GM23338 (cell line): Measurements from ENCODE around the gene DGCR6L. TPM values are rescaled to one million over a fixed set of nuclear protein-coding genes. Genes with fewer than 3 reads are reported as not detected.
"Not testable (repeated sequence)": the region's sequence is repeated elsewhere in the genome, so short reads cannot be mapped to it uniquely, and the experiment has no call there.

Experiments
- ATAC-seq: fragments of 200-7000 bp; cut with Tn5 transposase; 3 replicates; pipeline ENCODE4 v1.9.1; 2020
- DNase-seq: peaks from one replicate; pipeline ENCODE4 v3.0.0-alpha.2; 2015; ENCODE audit warnings: low spot score
- H2AFZ ChIP-seq: fragments of 200-600 bp; sonication (generic); 2 replicates; pipeline ENCODE4 v1.8.0; 2016; ENCODE audit warnings: antibody characterized with exemption, mild to moderate bottlenecking, moderate library complexity
- H3F3A ChIP-seq: fragments of 200-600 bp; sonication (generic); replicated peaks from 2 replicates; pipeline ENCODE4 v1.8.0; 2017; ENCODE audit warnings: antibody characterized with exemption, mixed run types, low read depth
- H3K27ac ChIP-seq: fragments of 200-600 bp; sonication (generic); 2 replicates; pipeline ENCODE4 v1.6.1; 2016; ENCODE audit warnings: low read depth
- H3K27me3 ChIP-seq: fragments of 200-600 bp; sonication (generic); 2 replicates; pipeline ENCODE4 v1.8.0; 2016; ENCODE audit warnings: mild to moderate bottlenecking, mixed run types, moderate library complexity; ENCODE audit not compliant: insufficient read depth
- H3K36me3 ChIP-seq: fragments of 200-600 bp; sonication (generic); 2 replicates; pipeline ENCODE4 v1.8.0; 2016; ENCODE audit warnings: mild to moderate bottlenecking; ENCODE audit not compliant: insufficient read depth
- H3K4me1 ChIP-seq: fragments of 200-600 bp; sonication (generic); 2 replicates; pipeline ENCODE4 v1.8.0; 2016; ENCODE audit warnings: mild to moderate bottlenecking, moderate library complexity; ENCODE audit not compliant: insufficient read depth
- H3K4me2 ChIP-seq: fragments of 200-600 bp; sonication (generic); 2 replicates; pipeline ENCODE4 v1.7.1; 2017; ENCODE audit warnings: mixed run types
- H3K4me3 ChIP-seq: fragments of 200-600 bp; sonication (generic); 2 replicates; pipeline ENCODE4 v1.6.1; 2016; ENCODE audit warnings: mixed run types
- H3K79me2 ChIP-seq: fragments of 200-600 bp; sonication (generic); replicated peaks from 2 replicates; pipeline ENCODE4 v1.8.0; 2017; ENCODE audit warnings: mild to moderate bottlenecking; ENCODE audit not compliant: insufficient read depth
- H3K9me2 ChIP-seq: fragments of 200-600 bp; sonication (generic); 2 replicates; pipeline ENCODE4 v1.8.0; 2017; ENCODE audit not compliant: insufficient read depth
- H4K20me1 ChIP-seq: fragments of 200-600 bp; sonication (generic); replicated peaks from 2 replicates; pipeline ENCODE4 v1.8.0; 2017; ENCODE audit warnings: mild to moderate bottlenecking; ENCODE audit not compliant: insufficient read depth
- H3K27ac Mint-ChIP-seq: 2 replicates; pipeline ENCODE4 v1.8.0; 2020; ENCODE audit warnings: inconsistent platforms, mild to moderate bottlenecking, moderate library complexity, mixed read lengths
- H3K27me3 Mint-ChIP-seq: 3 replicates; pipeline ENCODE4 v1.8.0; 2022; ENCODE audit warnings: low read depth, mild to moderate bottlenecking, moderate library complexity, mixed read lengths, inconsistent platforms; ENCODE audit not compliant: insufficient read depth, poor library complexity
- H3K36me3 Mint-ChIP-seq: 3 replicates; pipeline ENCODE4 v1.8.0; 2021; ENCODE audit warnings: low read depth, mild to moderate bottlenecking, inconsistent platforms, moderate library complexity, mixed read lengths
- H3K4me1 Mint-ChIP-seq: 3 replicates; pipeline ENCODE4 v1.8.0; 2020; ENCODE audit warnings: mild to moderate bottlenecking, inconsistent platforms, mixed read lengths
- H3K4me3 Mint-ChIP-seq: 3 replicates; pipeline ENCODE4 v1.8.0; 2021; ENCODE audit warnings: moderate library complexity, mild to moderate bottlenecking, inconsistent platforms, mixed read lengths
- H3K9me3 Mint-ChIP-seq: 3 replicates; pipeline ENCODE4 v1.8.0; 2020; ENCODE audit warnings: moderate library complexity, mild to moderate bottlenecking, inconsistent platforms, mixed read lengths
- CTCF ChIP-seq, 2 experiments: fragments of 200-600 bp in 1 of 2; sonication (generic) in 1 of 2; conservative IDR thresholded peaks; 2 replicates each; pipeline versions ENCODE4 v1.5.1 to v1.6.1; 2016 to 2017; ENCODE audit warnings: antibody characterized with exemption in 2 of 2, low read depth in 2 of 2, mild to moderate bottlenecking in 2 of 2, moderate library complexity in 1 of 2
- ETS1 ChIP-seq: IDR thresholded peaks from 2 replicates; pipeline ENCODE4 v1.6.1; 2016; ENCODE audit warnings: antibody characterized with exemption
- NANOG ChIP-seq: IDR thresholded peaks from 2 replicates; pipeline ENCODE4 v1.6.1; 2016; ENCODE audit warnings: antibody characterized with exemption, borderline replicate concordance
- REST ChIP-seq: IDR thresholded peaks from one replicate; pipeline ENCODE4 v1.6.1; 2018; ENCODE audit warnings: antibody characterized with exemption; ENCODE audit not compliant: unreplicated experiment
- polyA plus RNA-seq: library from polyadenylated mRNA; unstranded; fragments of >200 nt; fragmentation: Nextera tagmentation; extraction: Ambion mirVana; gene quantifications from 2 replicates; pipeline ENCODE4 v1.2.1, GENCODE V29; 2016
- total RNA-seq: library from RNA; depleted of rRNA; stranded (reverse); fragments of >200 nt; shearing (Covaris generic); gene quantifications from 2 replicates; pipeline ENCODE4 v1.2.3, GENCODE V29; 2014

DGCR6L gene
- total and polyA plus RNA-seq, 2 experiments from 2014 or later: 66.3 to 85.9 TPM

- not testable (repeated sequence) for H2AFZ ChIP-seq, H3K4me3 Mint-ChIP-seq, H3K9me2 ChIP-seq, H3K27me3 ChIP-seq, H3K4me1 ChIP-seq, H3K27ac ChIP-seq, H3F3A ChIP-seq, H3K36me3 ChIP-seq, H3K36me3 Mint-ChIP-seq, H3K4me2 ChIP-seq, H3K9me3 Mint-ChIP-seq, H4K20me1 ChIP-seq, H3K27ac Mint-ChIP-seq, H3K27me3 Mint-ChIP-seq, H3K4me3 ChIP-seq
- TF ChIP-seq CTCF (conservative IDR thresholded peaks at IDR 0.05; ENCODE audit: low read depth in 2 of 2): peak; percentile 26 to 41; a peak in 3 of 4 replicates
- DNase-seq (peak; percentile 46), ATAC-seq (peak; percentile 87)
- peaks cover 16% of the 10 kb centered on the region for H3K4me1 Mint-ChIP-seq
- peaks cover 16% of the 10 kb centered on the region for H3K79me2 ChIP-seq
Observed at GRCh38 chr22:20313306-20314077, 6.4 kb downstream of the DGCR6L start.

GRCh38 chr22:20312396-20313191 lies 7.3 kb downstream of the DGCR6L start:
- Mint-ChIP-seq H3K9me3 (no peaks in the 10 kb centered on the region), H3K4me1 (peaks cover 9% of the 10 kb centered on the region), H3K27me3 (peaks cover 5% of the 10 kb centered on the region), H3K27ac (no peak overlapping the region), H3K36me3 (no peaks in the 10 kb centered on the region), H3K4me3 (no peak overlapping the region)
- no peaks in the 10 kb centered on the region for H3F3A ChIP-seq
- no peaks in the 10 kb centered on the region for H3K9me2 ChIP-seq
- no peaks in the 10 kb centered on the region; the same call in 1 of the 2 replicates for H3K4me1 ChIP-seq
- peaks cover 10% of the 10 kb centered on the region for H3K79me2 ChIP-seq
- no peaks in the 10 kb centered on the region for H3K36me3 ChIP-seq
- H3K27me3 ChIP-seq: no peaks in the 10 kb centered on the region
- no peak overlapping the region for H2AFZ ChIP-seq
- H4K20me1 ChIP-seq: 0 out of 2 replicates have a peak, but pooled peaks cover 2% of the 10 kb centered on the region
- H3K27ac ChIP-seq: no peak overlapping the region
- ATAC-seq: no peak
- H3K4me2 ChIP-seq: no peak overlapping the region
- DNase-seq: no peak
- TF ChIP-seq ETS1 (no peak), NANOG (no peak), REST (no peak)
- H3K4me3 ChIP-seq: no peak overlapping the region

GRCh38 chr22:20311249-20312062 lies 8.4 kb downstream of the DGCR6L start:
- H3K9me2 ChIP-seq, H3K27me3 Mint-ChIP-seq, ATAC-seq, H3K4me3 Mint-ChIP-seq, H3K27me3 ChIP-seq, H3K4me3 ChIP-seq, H3K4me2 ChIP-seq, H3K36me3 ChIP-seq, DNase-seq, H3K36me3 Mint-ChIP-seq, H3K27ac ChIP-seq, H3K9me3 Mint-ChIP-seq, H2AFZ ChIP-seq, H3K79me2 ChIP-seq, H4K20me1 ChIP-seq, H3F3A ChIP-seq, H3K27ac Mint-ChIP-seq, H3K4me1 Mint-ChIP-seq, H3K4me1 ChIP-seq: not testable (repeated sequence)

- not testable (repeated sequence) for H3F3A ChIP-seq, H3K4me2 ChIP-seq, H4K20me1 ChIP-seq, DNase-seq, H3K4me1 Mint-ChIP-seq, ATAC-seq, H3K27me3 ChIP-seq, H3K79me2 ChIP-seq, H3K27ac ChIP-seq, H3K36me3 ChIP-seq, H2AFZ ChIP-seq, H3K27ac Mint-ChIP-seq, H3K27me3 Mint-ChIP-seq, H3K9me3 Mint-ChIP-seq, H3K4me3 ChIP-seq, H3K36me3 Mint-ChIP-seq, H3K4me3 Mint-ChIP-seq, H3K9me2 ChIP-seq, H3K4me1 ChIP-seq
Observed at GRCh38 chr22:20310773-20311172, 9.1 kb downstream of the DGCR6L start.
